ENCODE results near the gene TMEM250.

DNA sequence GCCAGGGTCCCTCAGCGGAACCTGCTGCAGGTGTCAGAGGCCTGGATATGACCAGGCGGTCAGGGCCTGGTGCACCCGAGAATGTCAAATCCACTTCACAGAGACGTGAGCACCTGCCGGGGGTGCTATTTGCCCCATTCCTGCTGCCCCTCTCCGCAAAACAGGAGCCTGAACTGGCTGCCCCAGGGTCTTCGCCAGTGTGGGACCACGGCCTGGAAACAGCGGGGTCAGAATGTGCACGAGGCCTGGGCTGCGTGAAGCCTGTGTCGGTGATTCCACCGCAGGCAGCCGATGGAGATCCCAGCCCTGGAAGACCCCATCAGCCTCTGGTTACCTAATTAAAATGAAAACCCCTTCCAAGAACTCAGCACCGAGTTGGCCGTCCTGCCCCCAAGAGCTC, 41.2 kb upstream of the TMEM250 start:
- TF ChIP-seq CTCF (IDR thresholded peaks at IDR 0.05 in 8 of 11, conservative IDR thresholded peaks at IDR 0.05 in 3 of 11) (no peak), POLR2AphosphoS5 (IDR thresholded peaks at IDR 0.05) (no peak), POLR2A (IDR thresholded peaks at IDR 0.05) (no peak)
